Thoracic aorta (tissue), 2 donors: ENCODE results near the gene PERM1. TPM values are rescaled to one million over a fixed set of nuclear protein-coding genes. Genes with fewer than 3 reads are reported as not detected.

ENCODE experiments used
- ATAC-seq: fragments of 150-250 bp; one replicate; pipeline ENCODE4 v1.8.0; 2017; ENCODE audit warnings: low read depth; ENCODE audit not compliant: insufficient number of reproducible peaks, low FRiP score
- DNase-seq: peaks from one replicate; pipeline ENCODE4 v3.0.0-alpha.2; 2020; ENCODE audit warnings: low spot score
- H3K27ac ChIP-seq, 2 donors: fragments of 200-600 bp; sonication (generic); 1 replicate in 1 of 2; 2 replicates in 1 of 2; pipeline ENCODE4 v1.5.1; 2016; ENCODE audit warnings: mild to moderate bottlenecking in 2 of 2, moderate library complexity in 2 of 2
- H3K27me3 ChIP-seq: fragments of 200-600 bp; sonication (generic); replicated peaks from 2 replicates; pipeline ENCODE4 v1.6.0; 2016; ENCODE audit warnings: mild to moderate bottlenecking; ENCODE audit not compliant: insufficient read depth
- H3K36me3 ChIP-seq: fragments of 200-600 bp; sonication (generic); one replicate; pipeline ENCODE4 v1.5.1; 2016
- H3K4me1 ChIP-seq, 2 donors: fragments of 200-600 bp; sonication (generic); 1 replicate in 1 of 2; 2 replicates in 1 of 2; pipeline versions ENCODE4 v1.5.1 to v1.6.0; 2016; ENCODE audit warnings: low read depth in 2 of 2, mild to moderate bottlenecking in 1 of 2; ENCODE audit not compliant: control insufficient read depth in 1 of 2
- H3K4me3 ChIP-seq: fragments of 200-600 bp; sonication (generic); 2 replicates; pipeline ENCODE4 v1.5.1; 2016; ENCODE audit warnings: mild to moderate bottlenecking
- H3K9me3 ChIP-seq: fragments of 200-600 bp; sonication (generic); 2 replicates; pipeline ENCODE4 v1.5.1; 2016
- total RNA-seq, 2 donors: library from RNA; depleted of rRNA; stranded (reverse); fragments of >200 nt; gene quantifications; one replicate each; pipeline versions ENCODE4 v1.1.0 to v1.2.3, GENCODE V29; 2016
- TF ChIP-seq, protein P1 (sequence below): fragments of 200-600 bp; sonication (generic); IDR thresholded peaks from one replicate; pipeline ENCODE4 v1.5.1; 2019; ENCODE audit warnings: antibody characterized with exemption

The PERM1 gene
- total RNA-seq, 2 donors from 2014 or later, result 0.54 to 0.99 TPM

GRCh38 chr1:929712-930632 lies 51.9 kb downstream of the PERM1 start:
- Histone ChIP-seq H3K4me3 (no peak overlapping the region), H3K4me1 (peaks cover 0 to 12% of the 10 kb centered on the region in 2 donors), H3K9me3 (no peaks in the 10 kb centered on the region), H3K27me3 (no peaks in the 10 kb centered on the region), H3K36me3 (no peaks in the 10 kb centered on the region), H3K27ac (no peak overlapping the region)
- TF ChIP-seq, protein P1, sequence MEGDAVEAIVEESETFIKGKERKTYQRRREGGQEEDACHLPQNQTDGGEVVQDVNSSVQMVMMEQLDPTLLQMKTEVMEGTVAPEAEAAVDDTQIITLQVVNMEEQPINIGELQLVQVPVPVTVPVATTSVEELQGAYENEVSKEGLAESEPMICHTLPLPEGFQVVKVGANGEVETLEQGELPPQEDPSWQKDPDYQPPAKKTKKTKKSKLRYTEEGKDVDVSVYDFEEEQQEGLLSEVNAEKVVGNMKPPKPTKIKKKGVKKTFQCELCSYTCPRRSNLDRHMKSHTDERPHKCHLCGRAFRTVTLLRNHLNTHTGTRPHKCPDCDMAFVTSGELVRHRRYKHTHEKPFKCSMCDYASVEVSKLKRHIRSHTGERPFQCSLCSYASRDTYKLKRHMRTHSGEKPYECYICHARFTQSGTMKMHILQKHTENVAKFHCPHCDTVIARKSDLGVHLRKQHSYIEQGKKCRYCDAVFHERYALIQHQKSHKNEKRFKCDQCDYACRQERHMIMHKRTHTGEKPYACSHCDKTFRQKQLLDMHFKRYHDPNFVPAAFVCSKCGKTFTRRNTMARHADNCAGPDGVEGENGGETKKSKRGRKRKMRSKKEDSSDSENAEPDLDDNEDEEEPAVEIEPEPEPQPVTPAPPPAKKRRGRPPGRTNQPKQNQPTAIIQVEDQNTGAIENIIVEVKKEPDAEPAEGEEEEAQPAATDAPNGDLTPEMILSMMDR, result no peak
- DNase-seq, result no peak
- no peak for ATAC-seq

GRCh38 chr1:928825-929661 lies 52.9 kb downstream of the PERM1 start:
- Histone ChIP-seq H3K27me3 (no peaks in the 10 kb centered on the region), H3K9me3 (no peaks in the 10 kb centered on the region), H3K36me3 (no peaks in the 10 kb centered on the region), H3K4me1 (peaks cover 0 to 20% of the 10 kb centered on the region in 2 donors), H3K4me3 (no peak overlapping the region), H3K27ac (no peak overlapping the region)
- ATAC-seq (no peak), DNase-seq (no peak)
- TF ChIP-seq, protein P1, result no peak

DNA sequence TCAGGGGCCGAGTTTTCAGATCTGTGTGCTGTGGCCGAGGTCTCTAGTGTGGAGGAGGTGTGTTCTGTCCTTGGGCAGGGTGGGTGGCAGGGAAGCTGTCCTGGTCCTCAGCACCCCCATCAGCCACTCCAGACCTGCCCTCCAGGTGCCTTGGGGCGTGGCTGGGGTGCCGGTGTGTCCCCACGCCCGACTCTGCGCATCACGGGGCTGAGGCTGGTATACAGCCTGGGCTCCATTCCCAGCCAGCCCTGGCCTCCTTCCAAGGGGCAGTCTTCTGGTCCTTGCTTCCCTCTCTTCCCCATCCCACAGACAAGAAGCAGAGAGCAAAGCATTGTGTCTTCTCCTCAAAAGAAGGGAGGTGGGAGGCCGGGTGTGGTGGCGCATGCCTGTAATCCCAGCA lies 54.1 kb downstream of the PERM1 start:
- Histone ChIP-seq H3K27me3 (no peaks in the 10 kb centered on the region), H3K4me3 (no peak overlapping the region), H3K4me1 (peaks cover 5 to 28% of the 10 kb centered on the region in 2 donors), H3K27ac (no peak overlapping the region), H3K36me3 (no peaks in the 10 kb centered on the region), H3K9me3 (no peaks in the 10 kb centered on the region)
- TF ChIP-seq, protein P1, result no peak
- DNase-seq (no peak), ATAC-seq (no peak)

GRCh38 chr1:927234-927633 lies 54.7 kb downstream of the PERM1 start:
- no peaks in the 10 kb centered on the region for H3K36me3 ChIP-seq
- DNase-seq (no peak), ATAC-seq (no peak)
- no peaks in the 10 kb centered on the region for H3K9me3 ChIP-seq
- H3K4me1 ChIP-seq, result peaks cover 5 to 28% of the 10 kb centered on the region in 2 donors
- no peak overlapping the region for H3K27ac ChIP-seq
- TF ChIP-seq, protein P1, result no peak
- H3K27me3 ChIP-seq, result no peaks in the 10 kb centered on the region
- no peak overlapping the region for H3K4me3 ChIP-seq
